H1 (cell line): ENCODE measurements around the gene RANGRF. TPM values are rescaled to one million over a fixed set of nuclear protein-coding genes. Genes with fewer than 3 reads are reported as not detected.

Experiments
- CTCF ChIA-PET: fragments of 300-600 bp; sonication (Branson Sonifier 250); formaldehyde crosslinking; loops from one replicate; lab custom pipeline; 2021; ENCODE audit not compliant: partially characterized antibody; lab: Charles Lee
- POLR2A ChIA-PET: fragments of 300-600 bp; sonication (Branson Sonifier 250); formaldehyde crosslinking; loops from one replicate; lab custom pipeline; 2021; ENCODE audit warnings: inconsistent platforms; ENCODE audit not compliant: partially characterized antibody; lab: Charles Lee
- DNase-seq, 2 experiments: peaks; one replicate each; pipeline versions ENCODE4 v3.0.0 to v3.0.0-alpha.2; 2010 to 2022; ENCODE audit warnings: low spot score in 2 of 2, low read depth in 1 of 2, mixed read lengths in 1 of 2
- FAIRE-seq: peaks from 2 replicates; lab custom pipeline; 2011; peaks lifted over from hg19 to GRCh38; lab: Jason Lieb, UNC
- H2AFZ ChIP-seq: 2 replicates; pipeline ENCODE4 v1.8.1; 2012; ENCODE audit warnings: low read length, inconsistent platforms
- H2AK5ac ChIP-seq: 2 replicates; pipeline ENCODE4 v1.6.1; 2013; ENCODE audit warnings: low read depth, low read length
- H2BK120ac ChIP-seq: replicated peaks from 2 replicates; pipeline ENCODE3; 2013; ENCODE audit warnings: low read depth, low read length, inconsistent platforms
- H2BK12ac ChIP-seq: 2 replicates; pipeline ENCODE4 v1.6.1; 2013; ENCODE audit warnings: low read depth, low read length
- H2BK15ac ChIP-seq: 2 replicates; pipeline ENCODE4 v1.6.1; 2013; ENCODE audit warnings: low read length
- H2BK20ac ChIP-seq: 2 replicates; pipeline ENCODE4 v1.6.1; 2013; ENCODE audit warnings: low read length
- H2BK5ac ChIP-seq: 2 replicates; pipeline ENCODE4 v1.6.1; 2013; ENCODE audit warnings: low read depth, low read length
- H3K14ac ChIP-seq: 2 replicates; pipeline ENCODE4 v1.6.1; 2013; ENCODE audit warnings: inconsistent platforms; ENCODE audit not compliant: insufficient read length
- H3K18ac ChIP-seq: 2 replicates; pipeline ENCODE4 v1.6.1; 2013; ENCODE audit warnings: low read length; ENCODE audit errors: extremely low read depth
- H3K23ac ChIP-seq: 2 replicates; pipeline ENCODE4 v1.6.1; 2013; ENCODE audit warnings: inconsistent platforms; ENCODE audit not compliant: insufficient read length
- H3K23me2 ChIP-seq: 2 replicates; pipeline ENCODE4 v1.6.1; 2013; ENCODE audit warnings: low read depth, low read length
- H3K27ac ChIP-seq: 2 replicates; pipeline ENCODE4 v1.6.1; 2011; ENCODE audit warnings: low read depth, low read length, inconsistent platforms
- H3K27me3 ChIP-seq, 4 experiments: replicated peaks in 1 of 4; 1 replicate in 1 of 4; 2 replicates in 3 of 4; pipeline versions ENCODE4 v1.6.1 to v1.8.1; 2011 to 2013; ENCODE audit warnings: low read length in 3 of 4, mild to moderate bottlenecking in 3 of 4, inconsistent platforms in 2 of 4, mixed read lengths in 2 of 4, moderate library complexity in 1 of 4; ENCODE audit not compliant: control insufficient read depth in 3 of 4, insufficient read depth in 3 of 4; ENCODE audit errors: extremely low read depth in 1 of 4
- H3K36me3 ChIP-seq, 4 experiments: 2 replicates each; pipeline versions ENCODE4 v1.6.1 to v1.8.1; 2011 to 2013; ENCODE audit warnings: mild to moderate bottlenecking in 4 of 4, low read length in 3 of 4, moderate library complexity in 2 of 4, control low read depth in 1 of 4, inconsistent platforms in 1 of 4; ENCODE audit not compliant: insufficient read depth in 4 of 4, control insufficient read depth in 2 of 4
- H3K4ac ChIP-seq: replicated peaks from 2 replicates; pipeline ENCODE3; 2013; ENCODE audit warnings: low read length, low read depth, mixed read lengths, inconsistent platforms; ENCODE audit not compliant: insufficient read length
- H3K4me1 ChIP-seq, 4 experiments: replicated peaks in 1 of 4; 1 replicate in 1 of 4; 2 replicates in 3 of 4; pipeline versions ENCODE4 v1.6.1 to v1.8.1; 2011 to 2013; ENCODE audit warnings: low read length in 3 of 4, inconsistent platforms in 2 of 4, mixed read lengths in 1 of 4; ENCODE audit not compliant: insufficient read depth in 4 of 4, control insufficient read depth in 3 of 4
- H3K4me2 ChIP-seq, 2 experiments: 2 replicates each; pipeline versions ENCODE4 v1.6.1 to v1.8.1; 2011 to 2013; ENCODE audit warnings: low read depth in 2 of 2, low read length in 2 of 2, control low read depth in 1 of 2, inconsistent platforms in 1 of 2, mild to moderate bottlenecking in 1 of 2; ENCODE audit not compliant: insufficient read depth in 1 of 2
- H3K4me3 ChIP-seq, 4 experiments: fragments of 200-600, 300-600 bp in 1 of 4; sonication (generic), shearing (Covaris generic), sonication (Bioruptor Twin) in 1 of 4; 2 replicates each; pipeline versions ENCODE4 v1.5.1 to v1.8.1; 2011 to 2016; ENCODE audit warnings: low read length in 4 of 4, low read depth in 3 of 4, control low read depth in 2 of 4, inconsistent platforms in 2 of 4, mild to moderate bottlenecking in 2 of 4, mixed read lengths in 1 of 4, moderate library complexity in 1 of 4; ENCODE audit not compliant: insufficient read depth in 2 of 4; ENCODE audit errors: extremely low read depth in 1 of 4
- H3K56ac ChIP-seq: replicated peaks from 2 replicates; pipeline ENCODE3; 2013; ENCODE audit warnings: low read depth, mild to moderate bottlenecking, mixed read lengths, low read length, inconsistent platforms; ENCODE audit not compliant: insufficient read length
- H3K79me1 ChIP-seq: 2 replicates; pipeline ENCODE4 v1.6.1; 2013; ENCODE audit warnings: low read depth, low read length, control low read depth
- H3K79me2 ChIP-seq, 2 experiments: 2 replicates each; pipeline versions ENCODE4 v1.6.1 to v1.8.1; 2012 to 2013; ENCODE audit warnings: low read length in 2 of 2, mild to moderate bottlenecking in 2 of 2, inconsistent platforms in 1 of 2; ENCODE audit not compliant: insufficient read depth in 2 of 2, control insufficient read depth in 1 of 2
- H3K9ac ChIP-seq, 4 experiments: replicated peaks in 1 of 4; 1 replicate in 1 of 4; 2 replicates in 3 of 4; pipeline versions ENCODE4 v1.6.1 to v1.8.1; 2011 to 2013; ENCODE audit warnings: low read depth in 3 of 4, low read length in 3 of 4, control low read depth in 2 of 4, mild to moderate bottlenecking in 2 of 4, moderate library complexity in 2 of 4, inconsistent platforms in 1 of 4; ENCODE audit errors: extremely low read depth in 1 of 4
- H3K9me3 ChIP-seq, 2 experiments: 2 replicates each; pipeline versions ENCODE4 v1.6.1 to v1.8.1; 2012 to 2013; ENCODE audit warnings: mild to moderate bottlenecking in 2 of 2, moderate library complexity in 2 of 2, control low read depth in 1 of 2, inconsistent platforms in 1 of 2, low read depth in 1 of 2, low read length in 1 of 2, mixed read lengths in 1 of 2; ENCODE audit not compliant: insufficient read depth in 2 of 2
- H4K20me1 ChIP-seq, 2 experiments: replicated peaks in 1 of 2; 2 replicates each; pipeline versions ENCODE3 to v1.8.1; 2011 to 2013; ENCODE audit warnings: inconsistent platforms in 2 of 2, low read length in 2 of 2, mild to moderate bottlenecking in 1 of 2; ENCODE audit not compliant: insufficient read depth in 2 of 2, control insufficient read depth in 1 of 2
- H4K5ac ChIP-seq: 2 replicates; pipeline ENCODE4 v1.6.1; 2013; ENCODE audit warnings: low read length, low read depth, mixed read lengths, inconsistent platforms; ENCODE audit not compliant: insufficient read length
- H4K8ac ChIP-seq: 2 replicates; pipeline ENCODE4 v1.8.0; 2013; ENCODE audit warnings: mild to moderate bottlenecking, moderate library complexity, low read length, inconsistent platforms; ENCODE audit not compliant: insufficient read depth; ENCODE audit errors: extremely low read depth
- H4K91ac ChIP-seq: replicated peaks from 2 replicates; pipeline ENCODE3; 2013; ENCODE audit warnings: low read length, mixed read lengths, inconsistent platforms; ENCODE audit not compliant: insufficient read length
- CTCF ChIP-seq, 3 experiments: IDR thresholded peaks; 1 replicate in 2 of 3; 2 replicates in 1 of 3; pipeline versions ENCODE4 v1.5.1 to v1.6.1; 2011; ENCODE audit warnings: low read length in 3 of 3, mild to moderate bottlenecking in 3 of 3, inconsistent platforms in 2 of 3, low read depth in 1 of 3, moderate library complexity in 1 of 3; ENCODE audit not compliant: insufficient read depth in 1 of 3; ENCODE audit errors: control extremely low read depth in 1 of 3
- WGBS, 2 experiments: shearing (Covaris generic) in 1 of 2; methylation state at CpG; one replicate each; pipeline versions ENCODE4 v1.1.6 to v1.1.7; 2013 to 2015; ENCODE audit warnings: low lambda C conversion rate in 2 of 2, mixed read lengths in 2 of 2, inconsistent platforms in 1 of 2, low coverage in 1 of 2, missing lambda C conversion rate in 1 of 2; ENCODE audit not compliant: insufficient replicate concordance in 2 of 2, insufficient coverage in 1 of 2, insufficient read length in 1 of 2; ENCODE audit errors: extremely low coverage in 1 of 2, missing lambda C conversion rate in 1 of 2; 5-methylcytosine and 5-hydroxymethylcytosine counted together
- polyA plus RNA-seq, 7 experiments: library from polyadenylated mRNA; depleted of rRNA in 3 of 7; stranded (reverse) in 5 of 7; unstranded in 2 of 7; fragments of >200 nt in 5 of 7; fragments of 200-250 nt in 2 of 7; gene quantifications; 1 replicate in 5 of 7; 2 replicates in 1 of 7; 4 replicates in 1 of 7; pipeline versions ENCODE4 v1.2.1 to v1.2.3, GENCODE V29; 2011 to 2013; ENCODE audit warnings: missing spikeins in 2 of 7, mixed read lengths in 2 of 7
- total RNA-seq: library from RNA; stranded (reverse); fragmentation: NEBNext Ultra II Directional; extraction: Animal tissue kit (Norgen Biotek cat#: 25700); gene quantifications from 2 replicates; pipeline ENCODE4 v1.2.1, GENCODE V29; 2021

The RANGRF gene
- total and polyA plus RNA-seq, 2 of the 8 experiments (the other 6 are each of a cell fraction or from before 2014, with no cell fraction given), result 36.9 to 49.6 TPM

DNA sequence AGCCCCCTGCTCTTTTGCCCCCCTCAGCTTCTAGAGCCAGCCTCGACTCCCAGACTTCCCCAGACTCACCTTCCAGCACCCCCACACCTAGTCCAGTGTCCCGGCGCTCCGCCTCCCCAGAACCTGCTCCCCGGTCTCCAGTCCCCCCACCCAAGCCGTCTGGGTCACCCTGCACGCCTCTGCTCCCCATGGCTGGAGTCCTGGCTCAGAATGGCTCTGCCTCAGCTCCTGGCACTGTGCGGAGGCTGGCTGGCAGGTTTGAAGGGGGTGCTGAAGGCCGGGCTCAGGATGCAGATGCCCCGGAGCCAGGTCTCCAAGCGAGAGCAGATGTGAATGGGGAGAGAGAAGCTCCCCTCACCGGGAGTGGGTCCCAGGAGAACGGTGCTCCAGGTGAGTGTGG lies 23.8 kb downstream of the RANGRF start:
- H3K23me2 ChIP-seq, result peaks cover 14% of the 10 kb centered on the region
- POLR2A ChIA-PET, result interaction anchor here (1.1 to 1.8 kb wide), 3 partner anchors 14 to 85 kb away, joined by 3 to 5 read pairs (median 4); no protein-coding TSS in a partner anchor
- H4K8ac ChIP-seq, result peak overlapping the region; percentile 21; the same call in 1 of the 2 replicates
- H2BK20ac ChIP-seq, result no peak overlapping the region
- no peak overlapping the region for H2AK5ac ChIP-seq
- no peaks in the 10 kb centered on the region for H3K36me3 ChIP-seq
- H3K27ac ChIP-seq, result no peak overlapping the region
- no peak overlapping the region for H3K9ac ChIP-seq
- H3K9me3 ChIP-seq, result no peaks in the 10 kb centered on the region
- H4K91ac ChIP-seq, result no peak overlapping the region
- H3K56ac ChIP-seq, result no peak overlapping the region
- no peak overlapping the region for H3K18ac ChIP-seq
- peaks cover 0 to 13% (median 6%) of the 10 kb centered on the region in 4 experiments; a peak in 5 of 7 replicates for H3K4me1 ChIP-seq
- no peak overlapping the region for H2BK5ac ChIP-seq
- H3K4ac ChIP-seq, result no peak overlapping the region
- 90% methylated on average over 12 of the region's 13 CpGs; no CpG with 5 or more reads in 1 of the 2 experiments for WGBS, 2 experiments
- H2BK12ac ChIP-seq, result no peak overlapping the region
- H3K79me1 ChIP-seq, result no peaks in the 10 kb centered on the region
- no peak overlapping the region for H3K23ac ChIP-seq
- H3K4me3 ChIP-seq, result no peak overlapping the region
- H3K4me2 ChIP-seq, result no peak overlapping the region
- no peak for FAIRE-seq
- H2BK120ac ChIP-seq, result no peak overlapping the region
- H3K14ac ChIP-seq, result no peak overlapping the region
- CTCF ChIA-PET, result interaction anchor here (1.3 to 5.9 kb wide), 2 partner anchors 11 to 81 kb away, joined by 3 to 21 read pairs; no protein-coding TSS in a partner anchor
- H2AFZ ChIP-seq, result no peak overlapping the region
- DNase-seq, result no peak
- no peak overlapping the region for H2BK15ac ChIP-seq
- H4K20me1 ChIP-seq, result no peaks in the 10 kb centered on the region
- peaks cover 3 to 26% (median 23%) of the 10 kb centered on the region in 4 experiments for H3K27me3 ChIP-seq
- no peaks in the 10 kb centered on the region for H3K79me2 ChIP-seq
- no peak overlapping the region for H4K5ac ChIP-seq
- TF ChIP-seq CTCF (IDR thresholded peaks at IDR 0.05; ENCODE audit: control extremely low read depth in 1 of 3, insufficient read depth in 1 of 3, low read depth in 1 of 3, low read length in 3 of 3), result no peak
